ENCODE data around the gene TBCE. TPM values are rescaled to one million over a fixed set of nuclear protein-coding genes. Genes with fewer than 3 reads are reported as not detected.

Gene TBCE
- total RNA-seq, 1 experiment from 2014 or later: 41.6 TPM

- Histone ChIP-seq H3K79me2 (ENCODE audit: insufficient read depth, low read length) (peaks cover 26% of the 10 kb centered on the region; the same call in 1 of the 2 replicates), H2BK20ac (ENCODE audit: low read depth, low read length, poor library complexity, severe bottlenecking) (no peak overlapping the region), H4K91ac (ENCODE audit: insufficient read length, low read depth, low read length) (no peak overlapping the region), H3K9me3 (ENCODE audit: control insufficient read depth, low read depth, low read length) (no peaks in the 10 kb centered on the region), H3K4ac (ENCODE audit: low read depth, low read length) (no peak overlapping the region), H3K23me2 (ENCODE audit: insufficient read length, low read depth, low read length, poor library complexity, severe bottlenecking) (peaks cover 10% of the 10 kb centered on the region), H3K14ac (ENCODE audit: insufficient read depth, low read length) (no peak overlapping the region), H3K79me1 (ENCODE audit: insufficient read depth, low read depth, low read length, poor library complexity, severe bottlenecking) (no peaks in the 10 kb centered on the region), H3K9ac (ENCODE audit: extremely low read depth, insufficient read length, low read length) (no peak overlapping the region), H3K18ac (ENCODE audit: insufficient read length, low read depth, low read length) (no peak overlapping the region), H3K27ac (ENCODE audit: insufficient read length, low read depth, low read length) (no peak overlapping the region), H4K5ac (ENCODE audit: insufficient read length, low read depth, low read length) (no peak overlapping the region), H2BK120ac (ENCODE audit: low read depth, low read length, poor library complexity, severe bottlenecking) (no peak overlapping the region), H3K56ac (ENCODE audit: insufficient read length, low read depth, low read length) (no peak overlapping the region), H2BK12ac (ENCODE audit: insufficient read length, low read depth, low read length) (no peak overlapping the region), H2BK5ac (ENCODE audit: insufficient read length, low read length) (no peak overlapping the region), H4K8ac (replicated peaks; ENCODE audit: insufficient read length, low read depth, low read length) (no peak overlapping the region), H3K4me1 (ENCODE audit: insufficient read depth, low read length) (no peaks in the 10 kb centered on the region), H3K4me2 (ENCODE audit: insufficient read depth, insufficient read length, low read length) (no peak overlapping the region), H2AK5ac (ENCODE audit: insufficient read length, low read length) (no peak overlapping the region), H4K20me1 (ENCODE audit: control insufficient read depth, insufficient read depth, insufficient read length) (no peaks in the 10 kb centered on the region), H3K27me3 (ENCODE audit: insufficient read depth, low read length) (no peaks in the 10 kb centered on the region), H2AFZ (ENCODE audit: low read length) (no peak overlapping the region), H3T11ph (ENCODE audit: low read length) (no peak overlapping the region), H3K23ac (ENCODE audit: insufficient read length, low read depth, low read length) (no peak overlapping the region), H2BK15ac (ENCODE audit: low read depth, low read length) (no peak overlapping the region)
- no peak for DNase-seq
- Mint-ChIP-seq H3K9me3 (no peaks in the 10 kb centered on the region), H3K36me3 (ENCODE audit: insufficient read depth in 1 of 3, low read depth in 3 of 3) (peaks cover 10 to 18% (median 12%) of the 10 kb centered on the region in 3 experiments), H3K27ac (no peak overlapping the region; a peak in 1 of 7 replicates), H3K4me3 (no peak overlapping the region; a peak in 2 of 5 replicates), H3K27me3 (ENCODE audit: low read depth) (no peaks in the 10 kb centered on the region), H3K4me1 (peaks cover 7 to 24% of the 10 kb centered on the region in 2 experiments)
- TF ChIP-seq, protein P1, sequence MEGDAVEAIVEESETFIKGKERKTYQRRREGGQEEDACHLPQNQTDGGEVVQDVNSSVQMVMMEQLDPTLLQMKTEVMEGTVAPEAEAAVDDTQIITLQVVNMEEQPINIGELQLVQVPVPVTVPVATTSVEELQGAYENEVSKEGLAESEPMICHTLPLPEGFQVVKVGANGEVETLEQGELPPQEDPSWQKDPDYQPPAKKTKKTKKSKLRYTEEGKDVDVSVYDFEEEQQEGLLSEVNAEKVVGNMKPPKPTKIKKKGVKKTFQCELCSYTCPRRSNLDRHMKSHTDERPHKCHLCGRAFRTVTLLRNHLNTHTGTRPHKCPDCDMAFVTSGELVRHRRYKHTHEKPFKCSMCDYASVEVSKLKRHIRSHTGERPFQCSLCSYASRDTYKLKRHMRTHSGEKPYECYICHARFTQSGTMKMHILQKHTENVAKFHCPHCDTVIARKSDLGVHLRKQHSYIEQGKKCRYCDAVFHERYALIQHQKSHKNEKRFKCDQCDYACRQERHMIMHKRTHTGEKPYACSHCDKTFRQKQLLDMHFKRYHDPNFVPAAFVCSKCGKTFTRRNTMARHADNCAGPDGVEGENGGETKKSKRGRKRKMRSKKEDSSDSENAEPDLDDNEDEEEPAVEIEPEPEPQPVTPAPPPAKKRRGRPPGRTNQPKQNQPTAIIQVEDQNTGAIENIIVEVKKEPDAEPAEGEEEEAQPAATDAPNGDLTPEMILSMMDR (conservative IDR thresholded peaks at IDR 0.05): no peak
- no CpG with 5 or more reads among the region's 3 CpGs for WGBS (ENCODE audit: extremely low coverage, insufficient read length, low lambda C conversion rate)
Observed at GRCh38 chr1:235331401-235331800, 35.8 kb upstream of the TBCE start.
